GM12878 (cell line): ENCODE measurements around the gene SAYSD1. TPM values are rescaled to one million over a fixed set of nuclear protein-coding genes. Genes with fewer than 3 reads are reported as not detected.

Source experiments
- ATAC-seq: fragments of 200-7000 bp; cut with Tn5 transposase; 3 replicates; pipeline ENCODE4 v1.9.1; 2020; ENCODE audit warnings: mild to moderate bottlenecking, moderate library complexity
- BruUV-seq: library from RNA; stranded (reverse); fragments of 400-500 nt; replicated peaks from 2 replicates; lab custom pipeline; 2021; lab: Mats Ljungman, UMichigan
- CTCF ChIA-PET: fragments of 300-600 bp; sonication (Branson Sonifier 250); formaldehyde crosslinking; extraction: SDS; loops from one replicate; lab custom pipeline; 2021; ENCODE audit warnings: inconsistent platforms; lab: Yijun Ruan, JAX
- POLR2A ChIA-PET: fragments of 350-600 bp; formaldehyde crosslinking; extraction: SDS; loops from one replicate; lab custom pipeline; 2021; ENCODE audit warnings: inconsistent platforms; lab: Charles Lee
- RAD21 ChIA-PET: fragments of 300-600 bp; sonication (Branson Sonifier 250); formaldehyde crosslinking; loops from one replicate; lab custom pipeline; 2023; ENCODE audit warnings: antibody characterized with exemption; ENCODE audit not compliant: unreplicated experiment; lab: Charles Lee
- SMC1A ChIA-PET: fragments of 300-600 bp; sonication (Branson Sonifier 250); formaldehyde crosslinking; loops from one replicate; lab custom pipeline; 2023; ENCODE audit not compliant: unreplicated experiment, uncharacterized antibody; lab: Charles Lee
- DNase-seq: peaks from one replicate; pipeline ENCODE4 v3.0.0-alpha.2; 2011; ENCODE audit warnings: low read depth, low spot score
- FAIRE-seq: peaks from 3 replicates; lab custom pipeline; 2011; peaks lifted over from hg19 to GRCh38; lab: Jason Lieb, UNC
- H2AFZ ChIP-seq: 2 replicates; pipeline ENCODE4 v1.6.0; 2011; ENCODE audit warnings: low read depth, low read length, control low read depth; ENCODE audit not compliant: control insufficient read depth
- H3K27ac ChIP-seq: 2 replicates; pipeline ENCODE4 v1.5.1; 2011; ENCODE audit warnings: control low read depth; ENCODE audit not compliant: control insufficient read depth, insufficient read depth
- H3K27me3 ChIP-seq, 2 experiments: replicated peaks in 1 of 2; 2 replicates each; pipeline versions ENCODE4 v1.6.0 to v1.6.1; 2011; ENCODE audit warnings: low read length in 1 of 2; ENCODE audit not compliant: control insufficient read depth in 2 of 2, insufficient read depth in 2 of 2
- H3K36me3 ChIP-seq, 2 experiments: 2 replicates each; pipeline ENCODE4 v1.5.1; 2011; ENCODE audit warnings: low read length in 1 of 2; ENCODE audit not compliant: control insufficient read depth in 2 of 2, insufficient read depth in 2 of 2
- H3K4me1 ChIP-seq: 2 replicates; pipeline ENCODE4 v1.6.1; 2011; ENCODE audit warnings: mild to moderate bottlenecking, low read length, moderate library complexity, mixed read lengths; ENCODE audit not compliant: control insufficient read depth, insufficient read depth
- H3K4me2 ChIP-seq: 2 replicates; pipeline ENCODE4 v1.6.0; 2011; ENCODE audit warnings: control low read depth; ENCODE audit not compliant: control insufficient read depth, insufficient read depth
- H3K4me3 ChIP-seq: fragments of 200-600 bp; sonication (generic); 2 replicates; pipeline ENCODE4 v1.5.1; 2016
- H3K79me2 ChIP-seq: 2 replicates; pipeline ENCODE4 v1.6.0; 2011; ENCODE audit warnings: low read length; ENCODE audit not compliant: control insufficient read depth, insufficient read depth
- H3K9ac ChIP-seq: 2 replicates; pipeline ENCODE4 v1.8.0; 2011; ENCODE audit warnings: low read length, control low read depth, mixed read lengths; ENCODE audit not compliant: control insufficient read depth, insufficient read depth
- H3K9me3 ChIP-seq: replicated peaks from 3 replicates; pipeline ENCODE4 v1.5.1; 2011; ENCODE audit warnings: mild to moderate bottlenecking, low read length; ENCODE audit not compliant: control insufficient read depth, insufficient read depth
- H4K20me1 ChIP-seq: 2 replicates; pipeline ENCODE4 v1.6.0; 2011; ENCODE audit not compliant: control insufficient read depth, insufficient read depth
- ATF2 ChIP-seq: IDR thresholded peaks from 2 replicates; pipeline ENCODE4 v1.6.1; 2012; ENCODE audit warnings: low read length, inconsistent platforms
- CHD2 ChIP-seq: IDR thresholded peaks from 2 replicates; pipeline ENCODE4 v1.6.1; 2011; ENCODE audit warnings: low read depth, low read length, improper control_type of control experiment, borderline replicate concordance
- ELK1 ChIP-seq: IDR thresholded peaks from 2 replicates; pipeline ENCODE4 v1.6.1; 2012; ENCODE audit warnings: low read depth, low read length, improper control_type of control experiment
- FOS ChIP-seq: IDR thresholded peaks from 3 replicates; pipeline ENCODE4 v1.6.1; 2011; ENCODE audit warnings: borderline replicate concordance; ENCODE audit not compliant: insufficient read length; ENCODE audit errors: extremely low read depth
- HSF1 ChIP-seq: fragments of 150-350 bp; IDR thresholded peaks from 2 replicates; pipeline ENCODE4 v1.6.1; 2014; ENCODE audit warnings: mild to moderate bottlenecking, low read depth, low read length
- KLF5 ChIP-seq: fragments of 450-650 bp; IDR thresholded peaks from 2 replicates; pipeline ENCODE4 v1.6.1; 2014; ENCODE audit warnings: mild to moderate bottlenecking; ENCODE audit not compliant: partially characterized antibody
- MEF2B ChIP-seq: fragments of 450-650 bp; IDR thresholded peaks from 2 replicates; pipeline ENCODE4 v1.6.1; 2018; ENCODE audit warnings: mild to moderate bottlenecking, moderate library complexity; ENCODE audit not compliant: partially characterized antibody, poor library complexity, severe bottlenecking
- MTA3 ChIP-seq: IDR thresholded peaks from 2 replicates; pipeline ENCODE4 v1.6.1; 2012; ENCODE audit warnings: low read length, inconsistent platforms, borderline replicate concordance
- POLR2AphosphoS2 ChIP-seq: IDR thresholded peaks from 2 replicates; pipeline ENCODE4 v1.6.1; 2011; ENCODE audit warnings: low read depth, mild to moderate bottlenecking, low read length, improper control_type of control experiment, moderate library complexity
- RFX5 ChIP-seq: IDR thresholded peaks from 2 replicates; pipeline ENCODE4 v1.6.1; 2011; ENCODE audit warnings: low read depth, low read length, improper control_type of control experiment
- SIN3A ChIP-seq: IDR thresholded peaks from 2 replicates; pipeline ENCODE4 v1.6.1; 2012; ENCODE audit warnings: low read depth, low read length, improper control_type of control experiment
- SREBF2 ChIP-seq: IDR thresholded peaks from 2 replicates; pipeline ENCODE4 v1.6.1; 2012; ENCODE audit warnings: mild to moderate bottlenecking, low read length
- STAT3 ChIP-seq: IDR thresholded peaks from 2 replicates; pipeline ENCODE4 v1.6.1; 2011; ENCODE audit warnings: low read depth, low read length, improper control_type of control experiment
- YY1 ChIP-seq: IDR thresholded peaks from 2 replicates; pipeline ENCODE4 v1.6.1; 2011; ENCODE audit warnings: low read depth, mild to moderate bottlenecking, low read length
- ZBED1 ChIP-seq: IDR thresholded peaks from 2 replicates; pipeline ENCODE4 v1.6.1; 2016; ENCODE audit warnings: borderline replicate concordance
- ZBTB11 ChIP-seq: fragments of 450-650 bp; formaldehyde crosslinking; IDR thresholded peaks from 2 replicates; pipeline ENCODE4 v1.5.0; 2022; ENCODE audit warnings: mild to moderate bottlenecking, missing genetic modification characterization
- ZNF207 ChIP-seq: fragments of 450-650 bp; IDR thresholded peaks from 2 replicates; pipeline ENCODE4 v1.6.1; 2014; ENCODE audit warnings: antibody characterized with exemption, mild to moderate bottlenecking, borderline replicate concordance
- ZNF217 ChIP-seq: fragments of 450-650 bp; IDR thresholded peaks from 2 replicates; pipeline ENCODE4 v1.6.1; 2017; ENCODE audit warnings: antibody characterized with exemption, mild to moderate bottlenecking
- WGBS: methylation state at CpG from one replicate; pipeline ENCODE4 v1.1.6; 2016; ENCODE audit warnings: low lambda C conversion rate; ENCODE audit not compliant: insufficient replicate concordance, insufficient coverage; ENCODE audit errors: missing lambda C conversion rate; 5-methylcytosine and 5-hydroxymethylcytosine counted together
- in situ Hi-C: fragments of 300-500 bp; cut with MboI; formaldehyde crosslinking; loops from 9 replicates; pipeline ENCODE4 v1.14.3; 2018; ENCODE audit warnings: mixed read lengths
- intact Hi-C: fragments of 100-400 bp; cut with micrococcal nuclease; formaldehyde crosslinking; loops from one replicate; pipeline ENCODE4 v1.14.2; 2022; ENCODE audit not compliant: unreplicated experiment
- polyA plus RNA-seq, 11 experiments: library from polyadenylated mRNA; depleted of rRNA in 4 of 11; unstranded in 6 of 11; stranded (reverse) in 5 of 11; fragments of >200 nt; fragmentation: Nextera tagmentation in 4 of 11; fragmentation: Illumina TruSeq in 1 of 11; extraction: Ambion mirVana in 4 of 11; extraction: Trizol in 1 of 11; gene quantifications; 1 replicate in 1 of 11; 2 replicates in 10 of 11; pipeline versions ENCODE4 v1.2.1 to v1.2.3, GENCODE V29; 2011 to 2016; ENCODE audit warnings: inconsistent platforms in 2 of 11, missing spikeins in 2 of 11, low read depth in 1 of 11
- total RNA-seq, 4 experiments: library from RNA; depleted of rRNA in 3 of 4; stranded (reverse); fragments of >200 nt in 3 of 4; fragmentation: Illumina TruSeq in 1 of 4; extraction: Trizol in 1 of 4; gene quantifications; 2 replicates each; pipeline versions ENCODE4 v1.2.1 to v1.2.3, GENCODE V29; 2013 to 2021

The SAYSD1 gene
- total and polyA plus RNA-seq, 10 of the 15 experiments (the other 5 are each of a cell fraction or from before 2014, with no cell fraction given), result 1.5 to 7.3 (median 6.4) TPM

- H3K9ac ChIP-seq, result no peak overlapping the region
- FAIRE-seq, result no peak
- BruUV-seq, result no TSS peak
- ChIA-PET POLR2A (no interaction called here), RAD21 (no interaction called here), SMC1A (no interaction called here), CTCF (interaction anchor here (0.5 kb wide), 1 partner anchor 11 kb away, joined by 3 read pairs; no protein-coding TSS in a partner anchor)
- intact Hi-C loops (no loop called here), in situ Hi-C loops (no loop called here)
- ATAC-seq, result no peak
- H2AFZ ChIP-seq, result no peak overlapping the region
- H3K4me2 ChIP-seq, result no peak overlapping the region
- no peaks in the 10 kb centered on the region for H3K79me2 ChIP-seq
- no peak overlapping the region for H3K4me3 ChIP-seq
- H3K36me3 ChIP-seq, result no peaks in the 10 kb centered on the region
- WGBS, result 32% methylated on average over 5 of the region's 5 CpGs
- no peaks in the 10 kb centered on the region for H3K9me3 ChIP-seq
- no peak overlapping the region for H3K27ac ChIP-seq
- no peak for DNase-seq
- H4K20me1 ChIP-seq, result no peaks in the 10 kb centered on the region
- peaks cover 13% of the 10 kb centered on the region; the same call in 1 of the 2 replicates for H3K4me1 ChIP-seq
- peaks cover 0 to 2% of the 10 kb centered on the region in 2 experiments; a peak in 2 of 4 replicates for H3K27me3 ChIP-seq
- TF ChIP-seq STAT3 (no peak), ELK1 (no peak), CHD2 (no peak), HSF1 (no peak), SIN3A (no peak), YY1 (no peak), ZNF207 (no peak), MTA3 (no peak), ZNF217 (no peak), RFX5 (no peak), ATF2 (no peak), POLR2AphosphoS2 (no peak), MEF2B (no peak), ZBED1 (no peak), FOS (no peak), SREBF2 (no peak), ZBTB11 (CRISPR knock-in tag) (no peak), KLF5 (no peak)
These were observed 34.6 kb downstream of the SAYSD1 start for GRCh38 chr6:39080246-39080875.
